ENCODE measurements around the gene DNAJB6. TPM values are rescaled to one million over a fixed set of nuclear protein-coding genes. Genes with fewer than 3 reads are reported as not detected.

DNAJB6 gene
- total RNA-seq, 4 donors from 2014 or later = 103 to 151 (median 139) TPM

DNA sequence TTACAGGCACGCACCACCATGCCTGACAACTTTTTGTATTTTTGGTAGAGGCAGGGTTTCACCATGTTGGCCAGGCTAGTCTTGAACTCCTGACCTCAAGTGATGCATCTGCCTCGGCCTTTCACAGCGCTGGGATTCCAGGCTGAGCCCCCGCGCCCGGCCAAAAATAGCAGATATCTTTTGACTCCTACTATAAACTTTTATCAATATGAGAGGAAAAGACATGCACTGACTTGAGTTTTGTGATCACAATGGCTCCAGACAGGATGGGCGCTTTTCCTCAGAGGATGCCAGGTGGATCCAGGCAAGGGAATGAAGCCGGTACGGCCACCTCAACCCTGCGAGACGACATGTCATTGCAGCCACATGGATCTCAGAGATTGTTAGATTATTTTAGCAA is 123.9 kb downstream of the DNAJB6 start:
- peaks cover 0 to 8% (median 5%) of the 10 kb centered on the region in 4 donors for H3K4me1 ChIP-seq
- no peak for DNase-seq (ENCODE audit: extremely low spot score)
- no peaks in the 10 kb centered on the region for H3K9me3 ChIP-seq
- H3K4me3 ChIP-seq = no peak overlapping the region
- intact Hi-C loops (cut with DNase I) = no loop called here
- TF ChIP-seq EP300 (IDR thresholded peaks at IDR 0.05) (no peak), POLR2AphosphoS5 (IDR thresholded peaks at IDR 0.05) (no peak), POLR2A (IDR thresholded peaks at IDR 0.05; ENCODE audit: low read depth) (no peak)
- TF ChIP-seq, protein P1, sequence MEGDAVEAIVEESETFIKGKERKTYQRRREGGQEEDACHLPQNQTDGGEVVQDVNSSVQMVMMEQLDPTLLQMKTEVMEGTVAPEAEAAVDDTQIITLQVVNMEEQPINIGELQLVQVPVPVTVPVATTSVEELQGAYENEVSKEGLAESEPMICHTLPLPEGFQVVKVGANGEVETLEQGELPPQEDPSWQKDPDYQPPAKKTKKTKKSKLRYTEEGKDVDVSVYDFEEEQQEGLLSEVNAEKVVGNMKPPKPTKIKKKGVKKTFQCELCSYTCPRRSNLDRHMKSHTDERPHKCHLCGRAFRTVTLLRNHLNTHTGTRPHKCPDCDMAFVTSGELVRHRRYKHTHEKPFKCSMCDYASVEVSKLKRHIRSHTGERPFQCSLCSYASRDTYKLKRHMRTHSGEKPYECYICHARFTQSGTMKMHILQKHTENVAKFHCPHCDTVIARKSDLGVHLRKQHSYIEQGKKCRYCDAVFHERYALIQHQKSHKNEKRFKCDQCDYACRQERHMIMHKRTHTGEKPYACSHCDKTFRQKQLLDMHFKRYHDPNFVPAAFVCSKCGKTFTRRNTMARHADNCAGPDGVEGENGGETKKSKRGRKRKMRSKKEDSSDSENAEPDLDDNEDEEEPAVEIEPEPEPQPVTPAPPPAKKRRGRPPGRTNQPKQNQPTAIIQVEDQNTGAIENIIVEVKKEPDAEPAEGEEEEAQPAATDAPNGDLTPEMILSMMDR (IDR thresholded peaks at IDR 0.05) = no peak
- H3K27me3 ChIP-seq = peaks cover 0 to 38% (median 0%) of the 10 kb centered on the region in 4 donors
- 81% methylated on average over 11 of the region's 11 CpGs for WGBS
- H3K27ac ChIP-seq (replicated peaks in 1 of 4) = no peak overlapping the region
- H3K36me3 ChIP-seq = no peaks in the 10 kb centered on the region

DNA sequence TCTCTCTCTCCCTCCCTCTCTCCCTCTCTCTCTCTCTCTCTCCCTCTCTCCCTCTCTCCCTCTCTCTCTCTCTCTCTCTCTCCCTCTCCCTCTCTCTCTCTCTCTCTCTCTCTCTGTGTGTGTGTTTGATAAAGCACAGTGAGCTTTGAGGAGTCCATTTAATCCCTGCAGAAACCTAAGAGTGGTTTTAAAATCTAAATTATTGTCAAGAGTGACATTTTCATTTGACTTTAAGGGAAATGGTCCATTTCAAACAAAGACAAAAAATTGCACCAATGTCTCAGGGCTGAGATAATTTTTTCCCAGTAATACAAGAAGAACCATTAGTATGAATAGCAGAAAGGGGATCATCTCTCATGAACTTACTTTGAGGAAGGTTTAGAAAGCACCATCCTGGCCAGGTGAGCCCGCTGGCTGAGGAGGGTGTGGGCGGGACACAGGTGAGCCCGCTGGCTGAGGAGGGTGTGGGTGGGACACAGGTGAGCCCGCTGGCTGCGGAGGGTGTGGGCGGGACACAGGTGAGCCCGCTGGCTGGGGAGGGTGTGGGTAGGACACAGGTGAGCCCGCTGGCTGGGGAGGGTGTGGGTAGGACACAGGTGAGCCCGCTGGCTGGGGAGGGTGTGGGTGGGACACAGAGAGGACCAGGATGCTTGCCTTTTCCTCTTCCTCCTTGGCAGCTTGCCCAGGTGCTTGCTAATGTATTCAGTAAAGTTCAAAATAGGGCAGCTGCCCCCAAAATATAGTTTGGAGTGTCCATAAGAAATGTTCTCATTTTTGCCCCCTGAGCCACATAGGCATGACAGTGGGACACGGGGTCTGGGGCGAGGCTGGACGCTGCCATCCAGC is 125.0 kb downstream of the DNAJB6 start:
- TF ChIP-seq EP300 (IDR thresholded peaks at IDR 0.05) (no peak), POLR2A (IDR thresholded peaks at IDR 0.05; ENCODE audit: low read depth) (no peak), POLR2AphosphoS5 (IDR thresholded peaks at IDR 0.05) (no peak)
- TF ChIP-seq, protein P1 (IDR thresholded peaks at IDR 0.05) = no peak
- 73% methylated on average over 11 of the region's 12 CpGs for WGBS
- Histone ChIP-seq H3K4me3 (no peak overlapping the region), H3K9me3 (no peaks in the 10 kb centered on the region), H3K27me3 (peaks cover 0 to 44% (median 3%) of the 10 kb centered on the region in 4 donors), H3K36me3 (no peaks in the 10 kb centered on the region), H3K27ac (replicated peaks in 1 of 4) (no peak overlapping the region), H3K4me1 (peaks cover 0 to 16% (median 10%) of the 10 kb centered on the region in 4 donors)
- intact Hi-C loops (cut with DNase I) = no loop called here
- DNase-seq (ENCODE audit: extremely low spot score) = no peak

DNA sequence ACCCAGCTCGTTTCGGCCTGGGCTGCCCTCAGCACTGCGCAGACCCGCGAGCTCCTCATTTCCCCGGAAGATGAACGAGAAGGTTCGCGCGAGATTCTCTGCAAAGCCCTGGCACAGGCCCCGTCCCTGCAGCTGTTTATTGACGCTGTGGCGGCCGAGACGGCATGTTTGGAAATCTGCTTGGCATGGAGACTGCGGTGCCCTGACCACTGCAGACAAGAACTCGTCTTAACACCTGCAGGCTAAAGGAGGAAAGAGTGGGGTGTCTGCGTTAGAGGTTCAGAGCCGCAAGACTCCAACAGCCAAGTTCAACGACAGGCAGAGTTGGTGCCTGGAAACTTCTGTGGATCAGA is 125.6 kb downstream of the DNAJB6 start:
- 77% methylated on average over 7 of the region's 20 CpGs for WGBS
- Histone ChIP-seq H3K9me3 (no peaks in the 10 kb centered on the region), H3K36me3 (no peaks in the 10 kb centered on the region), H3K27me3 (peaks cover 0 to 46% (median 4%) of the 10 kb centered on the region in 4 donors), H3K4me3 (no peak overlapping the region), H3K4me1 (peaks cover 0 to 16% (median 10%) of the 10 kb centered on the region in 4 donors), H3K27ac (replicated peaks in 1 of 4) (no peak overlapping the region)
- TF ChIP-seq EP300 (IDR thresholded peaks at IDR 0.05) (no peak), POLR2A (IDR thresholded peaks at IDR 0.05; ENCODE audit: low read depth) (no peak), POLR2AphosphoS5 (IDR thresholded peaks at IDR 0.05) (no peak)
- TF ChIP-seq, protein P1 (IDR thresholded peaks at IDR 0.05) = no peak
- intact Hi-C loops (cut with DNase I) = no loop called here
- DNase-seq (ENCODE audit: extremely low spot score) = no peak

DNA sequence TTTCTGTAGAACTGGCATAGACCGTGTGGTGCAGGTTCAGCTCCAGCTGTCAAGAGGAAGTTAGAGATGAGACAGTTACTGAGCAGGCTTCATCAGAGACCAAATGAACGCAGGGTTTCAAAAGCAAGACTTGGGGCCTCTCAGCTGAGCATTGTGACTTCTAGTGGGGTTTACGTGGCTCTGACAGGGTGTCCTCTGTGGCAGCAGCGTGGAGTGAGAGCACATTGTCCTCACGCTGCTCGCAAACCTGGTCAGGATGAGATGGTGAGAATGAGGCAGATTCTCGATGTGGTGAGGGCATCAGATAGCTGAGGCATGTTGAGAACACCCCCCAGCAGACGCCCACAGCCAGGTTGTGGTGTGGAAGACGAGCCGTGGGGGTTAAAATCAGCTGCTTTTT is 126.0 kb downstream of the DNAJB6 start:
- TF ChIP-seq, protein P1 (IDR thresholded peaks at IDR 0.05) = no peak
- TF ChIP-seq POLR2A (IDR thresholded peaks at IDR 0.05; ENCODE audit: low read depth) (no peak), EP300 (IDR thresholded peaks at IDR 0.05) (no peak), POLR2AphosphoS5 (IDR thresholded peaks at IDR 0.05) (no peak)
- DNase-seq (ENCODE audit: extremely low spot score) = no peak
- WGBS = 70% methylated on average over 10 of the region's 10 CpGs

More for the DNA sequence above, 126.0 kb downstream of the DNAJB6 start:
- H3K27ac ChIP-seq (replicated peaks in 1 of 4) = no peak overlapping the region
- peaks cover 0 to 16% (median 10%) of the 10 kb centered on the region in 4 donors for H3K4me1 ChIP-seq
- no peaks in the 10 kb centered on the region for H3K36me3 ChIP-seq
- no peak overlapping the region for H3K4me3 ChIP-seq
- H3K9me3 ChIP-seq = no peaks in the 10 kb centered on the region
- H3K27me3 ChIP-seq = peaks cover 0 to 49% (median 6%) of the 10 kb centered on the region in 4 donors
- intact Hi-C loops (cut with DNase I) = no loop called here

Measured in esophagus muscularis mucosa (tissue), 4 donors.